Measurements from ENCODE around the gene CGNL1.

DNA sequence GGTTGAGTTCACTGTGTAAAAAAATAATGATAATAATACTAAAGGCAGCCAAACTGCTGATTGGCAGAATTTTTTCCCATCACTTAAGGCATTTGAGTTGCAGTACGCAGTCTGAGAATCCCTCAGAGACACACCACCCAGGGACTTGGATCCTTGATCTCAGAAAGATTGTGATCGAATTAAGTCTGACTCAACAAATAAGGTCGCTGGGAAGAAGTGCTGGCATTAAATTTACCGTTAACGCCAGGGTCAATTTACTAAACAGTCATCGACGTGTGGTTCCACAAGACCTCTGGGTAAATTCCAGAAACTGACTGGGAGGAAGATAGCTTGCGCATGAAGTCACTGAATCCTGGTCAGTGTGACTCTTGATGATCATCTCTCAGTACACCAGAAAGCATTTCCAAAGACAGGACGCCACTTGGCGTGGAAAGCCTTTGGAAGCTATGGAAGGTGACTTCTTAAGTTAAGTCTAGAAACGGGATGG is 48.3 kb upstream of the CGNL1 start:
- no peak for TF ChIP-seq POLR2A (IDR thresholded peaks at IDR 0.05)
- TF ChIP-seq, protein P1, sequence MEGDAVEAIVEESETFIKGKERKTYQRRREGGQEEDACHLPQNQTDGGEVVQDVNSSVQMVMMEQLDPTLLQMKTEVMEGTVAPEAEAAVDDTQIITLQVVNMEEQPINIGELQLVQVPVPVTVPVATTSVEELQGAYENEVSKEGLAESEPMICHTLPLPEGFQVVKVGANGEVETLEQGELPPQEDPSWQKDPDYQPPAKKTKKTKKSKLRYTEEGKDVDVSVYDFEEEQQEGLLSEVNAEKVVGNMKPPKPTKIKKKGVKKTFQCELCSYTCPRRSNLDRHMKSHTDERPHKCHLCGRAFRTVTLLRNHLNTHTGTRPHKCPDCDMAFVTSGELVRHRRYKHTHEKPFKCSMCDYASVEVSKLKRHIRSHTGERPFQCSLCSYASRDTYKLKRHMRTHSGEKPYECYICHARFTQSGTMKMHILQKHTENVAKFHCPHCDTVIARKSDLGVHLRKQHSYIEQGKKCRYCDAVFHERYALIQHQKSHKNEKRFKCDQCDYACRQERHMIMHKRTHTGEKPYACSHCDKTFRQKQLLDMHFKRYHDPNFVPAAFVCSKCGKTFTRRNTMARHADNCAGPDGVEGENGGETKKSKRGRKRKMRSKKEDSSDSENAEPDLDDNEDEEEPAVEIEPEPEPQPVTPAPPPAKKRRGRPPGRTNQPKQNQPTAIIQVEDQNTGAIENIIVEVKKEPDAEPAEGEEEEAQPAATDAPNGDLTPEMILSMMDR (IDR thresholded peaks at IDR 0.05), result no peak
